ENCODE measurements around the gene CELA1. TPM values are rescaled to one million over a fixed set of nuclear protein-coding genes. Genes with fewer than 3 reads are reported as not detected.

The CELA1 gene
- total RNA-seq, 2 donors from 2014 or later = 0.31 TPM; not detected in 1

DNA sequence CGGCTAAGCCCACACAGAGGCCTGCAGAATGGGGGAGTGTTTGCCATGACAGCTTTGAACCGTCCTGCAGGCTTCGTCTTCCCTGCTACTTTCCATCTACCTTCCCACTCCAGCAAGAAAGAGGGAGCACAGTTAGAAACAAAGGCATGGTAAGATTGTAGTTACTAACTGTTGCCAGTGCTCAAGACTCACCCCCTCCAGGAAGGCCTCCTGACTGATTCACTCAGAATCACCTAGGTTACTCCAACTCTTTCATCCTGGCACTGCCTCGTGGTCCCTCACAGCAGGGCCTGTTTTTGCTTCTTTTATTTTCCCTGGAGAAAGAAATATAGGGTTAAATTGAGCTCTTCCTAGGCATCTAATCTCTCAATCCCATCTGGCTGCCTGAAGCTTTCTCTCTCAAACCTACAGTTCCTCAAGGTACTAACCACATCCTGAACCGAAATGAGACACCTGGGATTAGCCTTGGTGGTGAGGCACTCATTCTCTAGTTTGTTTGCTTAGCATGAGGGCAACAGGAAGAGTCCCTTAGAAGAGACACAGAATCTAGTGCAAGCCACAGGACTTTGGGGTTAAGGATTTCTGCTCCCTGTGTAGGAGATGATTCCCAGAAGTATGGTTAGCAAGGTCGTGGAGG lies 36.9 kb upstream of the CELA1 start:
- peaks cover 10% of the 10 kb centered on the region for H3K36me3 Mint-ChIP-seq
- peak overlapping the region in 1 of 2 donors; percentile 47 for H3K27ac Mint-ChIP-seq
- no peak for DNase-seq (ENCODE audit: low spot score)
- H3K4me1 Mint-ChIP-seq (ENCODE audit: low read depth in 2 of 2) = peaks cover 36 to 39% of the 10 kb centered on the region in 2 donors
- H3K9me3 Mint-ChIP-seq = no peaks in the 10 kb centered on the region
- no peak for ATAC-seq
- H3K27me3 Mint-ChIP-seq = no peaks in the 10 kb centered on the region
- no peak overlapping the region for H3K4me3 Mint-ChIP-seq

DNA sequence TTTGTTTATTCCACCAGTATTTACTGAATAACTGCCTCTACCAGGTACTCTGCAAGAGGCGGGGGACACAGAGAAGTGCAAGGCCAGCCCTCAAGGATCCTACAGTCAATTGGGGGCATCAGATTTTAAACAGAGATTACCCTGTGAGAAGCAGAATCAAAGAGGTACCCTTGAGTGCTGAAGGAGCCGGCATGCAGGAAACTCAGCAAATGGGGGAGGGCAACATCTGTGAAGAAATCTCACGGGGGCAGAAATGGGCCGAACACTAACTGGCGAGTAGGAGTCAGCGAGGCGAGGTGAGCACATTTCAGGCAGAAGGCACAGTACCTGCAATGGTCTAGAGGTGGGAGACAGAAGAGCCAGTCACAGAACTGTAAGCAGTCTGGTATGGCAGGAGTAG lies 35.7 kb upstream of the CELA1 start:
- DNase-seq (ENCODE audit: low spot score) (no peak), ATAC-seq (no peak)
- Mint-ChIP-seq H3K27me3 (no peaks in the 10 kb centered on the region), H3K27ac (peak overlapping the region in 1 of 2 donors; percentile 5), H3K4me3 (no peak overlapping the region), H3K4me1 (ENCODE audit: low read depth in 2 of 2) (peaks cover 25 to 33% of the 10 kb centered on the region in 2 donors), H3K9me3 (no peaks in the 10 kb centered on the region), H3K36me3 (peaks cover 17% of the 10 kb centered on the region)

DNA sequence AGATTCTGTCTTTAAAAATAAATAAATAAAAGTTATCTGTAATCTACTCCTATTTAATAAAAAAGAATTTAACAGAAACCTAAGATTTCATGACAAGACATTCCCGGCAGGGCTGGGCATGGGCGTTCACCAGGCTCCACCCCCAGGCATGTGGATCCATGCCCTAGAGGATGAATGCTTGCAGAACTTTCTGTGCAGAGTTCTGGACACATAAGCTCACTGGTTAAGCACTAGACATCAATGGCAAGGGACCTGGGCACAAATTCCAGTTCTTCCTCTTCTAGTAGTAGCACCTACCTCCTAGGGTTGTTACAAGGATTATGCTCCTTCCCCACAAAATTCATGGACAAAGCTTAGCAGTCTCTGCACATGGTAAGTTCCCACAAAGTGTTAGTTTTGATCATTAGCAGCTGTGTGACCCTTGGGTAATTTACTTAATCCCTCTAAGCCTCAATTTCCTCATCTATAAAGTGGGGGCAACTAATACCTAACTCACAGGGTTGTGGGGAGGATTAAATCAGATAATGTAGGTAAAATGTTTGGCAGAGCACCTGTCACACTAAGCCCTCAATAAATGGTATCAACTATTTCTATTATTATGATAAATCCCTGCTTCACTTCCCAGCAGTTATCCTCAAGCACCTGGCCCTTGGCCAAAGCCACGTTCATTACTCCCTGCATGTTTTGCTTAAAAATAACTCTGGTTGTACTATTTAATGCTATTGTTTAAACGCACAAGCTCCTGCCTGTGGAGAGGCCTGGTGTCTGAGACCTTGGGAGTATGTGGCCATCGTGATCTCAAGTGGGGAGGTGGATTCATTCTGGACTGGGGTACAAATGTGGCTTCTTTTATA lies 35.0 kb upstream of the CELA1 start:
- H3K4me1 Mint-ChIP-seq (ENCODE audit: low read depth in 2 of 2) = peaks cover 20 to 28% of the 10 kb centered on the region in 2 donors
- H3K9me3 Mint-ChIP-seq = no peaks in the 10 kb centered on the region
- ATAC-seq (no peak), DNase-seq (ENCODE audit: low spot score) (no peak)
- no peaks in the 10 kb centered on the region for H3K27me3 Mint-ChIP-seq
- H3K4me3 Mint-ChIP-seq = no peak overlapping the region
- H3K36me3 Mint-ChIP-seq = peaks cover 17% of the 10 kb centered on the region
- no peak overlapping the region for H3K27ac Mint-ChIP-seq

DNA sequence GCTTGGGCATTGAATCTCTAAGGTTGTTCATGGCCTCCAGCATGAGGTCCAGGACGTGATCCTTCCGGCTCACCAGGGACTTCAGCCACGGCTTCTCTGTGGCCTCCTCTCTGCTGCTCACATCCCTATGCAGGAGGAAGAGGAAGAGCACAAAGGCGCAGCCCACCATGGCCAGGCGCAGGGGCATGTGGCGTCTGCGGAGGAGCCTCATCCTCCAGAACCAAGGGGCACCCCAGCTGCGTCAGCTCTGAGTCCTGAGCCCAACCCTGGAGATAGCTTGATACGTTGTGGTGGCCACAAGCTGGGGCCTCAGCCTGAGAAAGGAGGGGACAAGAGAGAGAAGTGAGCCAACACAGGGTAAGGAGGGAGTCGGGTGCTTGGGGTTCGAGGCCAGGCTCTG lies 33.1 kb upstream of the CELA1 start:
- Mint-ChIP-seq H3K9me3 (no peaks in the 10 kb centered on the region), H3K4me3 (no peak overlapping the region), H3K4me1 (ENCODE audit: low read depth in 2 of 2) (peaks cover 11 to 26% of the 10 kb centered on the region in 2 donors), H3K27me3 (no peaks in the 10 kb centered on the region), H3K36me3 (peaks cover 26% of the 10 kb centered on the region), H3K27ac (no peak overlapping the region)
- ATAC-seq (no peak), DNase-seq (ENCODE audit: low spot score) (no peak)

DNA sequence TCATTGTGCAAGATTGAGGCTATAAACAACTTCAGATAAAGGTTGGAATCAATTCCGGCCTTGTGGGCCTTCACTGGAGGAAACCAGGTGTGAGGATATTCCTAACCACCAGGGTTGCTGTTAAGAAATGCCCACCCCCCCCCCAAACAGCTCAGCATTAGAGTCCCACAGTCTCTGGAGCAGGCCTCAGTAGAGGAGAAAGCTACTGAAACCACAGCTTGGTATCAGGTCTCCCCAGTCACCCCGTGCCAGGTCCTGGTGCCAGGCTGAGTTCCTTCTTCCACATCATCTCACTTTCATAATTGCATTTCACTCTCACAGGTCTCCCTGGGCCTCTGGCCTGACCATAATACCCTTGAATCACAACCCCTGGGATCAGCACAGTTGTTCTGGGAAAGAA lies 32.3 kb upstream of the CELA1 start:
- H3K4me3 Mint-ChIP-seq = no peak overlapping the region
- no peaks in the 10 kb centered on the region for H3K9me3 Mint-ChIP-seq
- no peak for ATAC-seq
- H3K27me3 Mint-ChIP-seq = no peaks in the 10 kb centered on the region
- peaks cover 27% of the 10 kb centered on the region for H3K36me3 Mint-ChIP-seq
- DNase-seq (ENCODE audit: low spot score) = no peak
- H3K27ac Mint-ChIP-seq = peak overlapping the region in 1 of 2 donors; percentile 47
- H3K4me1 Mint-ChIP-seq (ENCODE audit: low read depth in 2 of 2) = peaks cover 8 to 27% of the 10 kb centered on the region in 2 donors

DNA sequence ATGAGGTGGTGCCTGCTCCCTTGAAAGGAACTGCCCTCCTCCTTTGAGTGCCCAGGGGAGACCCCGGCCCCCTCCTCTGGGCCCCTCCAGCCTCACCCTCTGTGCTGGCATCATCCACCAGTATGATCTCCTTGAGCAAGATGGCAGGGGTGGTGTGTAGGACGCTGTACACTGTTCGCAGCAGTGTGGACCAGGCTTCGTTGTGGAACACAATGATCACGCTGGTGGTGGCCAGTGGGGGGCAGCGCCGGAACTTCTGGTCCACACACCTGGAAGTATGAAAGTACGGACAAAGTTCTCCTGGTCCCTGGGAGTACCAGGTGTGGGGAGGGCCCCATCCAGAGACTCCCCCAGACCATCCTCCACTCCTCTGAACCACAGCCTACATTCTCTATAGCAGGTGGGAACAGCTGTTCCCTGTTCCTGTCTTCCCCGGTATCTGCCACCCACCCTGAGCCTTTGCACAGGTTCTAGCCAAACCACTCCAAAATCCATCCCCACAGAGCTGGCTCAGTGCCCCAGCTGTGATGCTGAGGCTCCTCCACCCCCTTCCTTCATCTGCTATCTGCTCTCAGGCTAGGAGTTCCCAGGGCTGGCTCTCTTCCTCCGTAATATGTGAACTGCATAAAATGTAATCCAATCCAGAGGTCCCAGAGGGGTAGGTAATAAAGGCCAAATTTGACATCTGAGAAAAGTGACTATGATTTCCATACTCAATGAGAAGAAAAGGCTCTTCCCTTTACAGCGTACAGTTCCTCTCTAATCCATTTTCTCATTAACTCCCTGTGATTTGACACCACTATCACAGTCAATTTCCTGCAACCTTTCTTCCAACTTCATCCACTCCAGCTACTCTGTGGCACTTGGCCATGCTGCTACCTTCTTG lies 30.9 kb upstream of the CELA1 start:
- Mint-ChIP-seq H3K4me3 (no peak overlapping the region), H3K27ac (peak overlapping the region in 1 of 2 donors; percentile 11), H3K27me3 (no peaks in the 10 kb centered on the region), H3K9me3 (no peaks in the 10 kb centered on the region), H3K4me1 (ENCODE audit: low read depth in 2 of 2) (peaks cover 12 to 34% of the 10 kb centered on the region in 2 donors), H3K36me3 (peaks cover 24% of the 10 kb centered on the region)
- ATAC-seq (no peak), DNase-seq (ENCODE audit: low spot score) (peak; percentile 46)

DNA sequence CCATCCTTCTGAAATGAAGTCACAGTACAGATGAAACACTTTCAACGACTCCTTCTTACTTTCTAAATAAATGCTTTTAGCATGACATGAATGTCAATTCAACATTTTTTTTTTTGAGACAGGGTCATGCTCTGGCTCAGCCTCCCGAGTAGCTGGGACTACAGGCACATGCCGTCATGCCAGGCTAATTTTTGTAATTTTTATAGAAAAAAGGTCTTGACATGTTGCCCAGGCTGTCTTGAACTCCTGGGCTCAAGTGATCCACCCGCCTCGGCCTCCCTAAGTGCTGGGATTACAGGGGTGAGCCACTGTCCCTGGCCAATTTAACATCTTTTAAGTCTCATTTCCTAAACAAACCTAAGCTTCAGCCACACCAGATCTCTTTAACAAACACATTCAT lies 28.4 kb upstream of the CELA1 start:
- ATAC-seq = no peak
- no peak for DNase-seq (ENCODE audit: low spot score)
- H3K27me3 Mint-ChIP-seq = no peaks in the 10 kb centered on the region
- peaks cover 17% of the 10 kb centered on the region for H3K36me3 Mint-ChIP-seq
- no peak overlapping the region for H3K4me3 Mint-ChIP-seq
- no peaks in the 10 kb centered on the region for H3K9me3 Mint-ChIP-seq
- H3K27ac Mint-ChIP-seq = peak overlapping the region in 1 of 2 donors; percentile 66
- H3K4me1 Mint-ChIP-seq (ENCODE audit: low read depth in 2 of 2) = peaks cover 25 to 41% of the 10 kb centered on the region in 2 donors

DNA sequence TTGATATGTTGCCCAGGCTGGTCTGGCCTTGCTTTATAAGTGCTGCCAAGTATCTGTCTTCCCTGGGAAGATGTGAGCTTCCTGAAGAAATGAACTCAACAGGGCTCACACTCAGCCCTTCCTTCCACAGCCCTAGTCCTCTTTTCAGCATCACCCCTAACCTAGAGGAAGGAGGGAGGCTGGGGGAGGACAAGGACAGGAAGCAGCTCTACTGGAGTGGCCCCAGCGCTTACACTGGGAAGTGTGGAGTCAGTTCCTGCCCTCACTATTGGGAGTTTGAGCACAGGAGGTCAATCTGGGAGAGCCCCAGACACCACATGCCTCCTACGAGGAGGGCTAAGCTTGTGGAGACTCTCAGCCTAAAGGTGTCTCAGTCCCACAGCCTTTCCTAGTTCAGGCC lies 27.9 kb upstream of the CELA1 start:
- no peak for ATAC-seq
- H3K36me3 Mint-ChIP-seq = peaks cover 17% of the 10 kb centered on the region
- no peaks in the 10 kb centered on the region for H3K27me3 Mint-ChIP-seq
- no peaks in the 10 kb centered on the region for H3K9me3 Mint-ChIP-seq
- DNase-seq (ENCODE audit: low spot score) = no peak
- peak overlapping the region in 1 of 2 donors; percentile 66 for H3K27ac Mint-ChIP-seq
- peaks cover 30 to 46% of the 10 kb centered on the region in 2 donors for H3K4me1 Mint-ChIP-seq (ENCODE audit: low read depth in 2 of 2)
- no peak overlapping the region for H3K4me3 Mint-ChIP-seq

DNA sequence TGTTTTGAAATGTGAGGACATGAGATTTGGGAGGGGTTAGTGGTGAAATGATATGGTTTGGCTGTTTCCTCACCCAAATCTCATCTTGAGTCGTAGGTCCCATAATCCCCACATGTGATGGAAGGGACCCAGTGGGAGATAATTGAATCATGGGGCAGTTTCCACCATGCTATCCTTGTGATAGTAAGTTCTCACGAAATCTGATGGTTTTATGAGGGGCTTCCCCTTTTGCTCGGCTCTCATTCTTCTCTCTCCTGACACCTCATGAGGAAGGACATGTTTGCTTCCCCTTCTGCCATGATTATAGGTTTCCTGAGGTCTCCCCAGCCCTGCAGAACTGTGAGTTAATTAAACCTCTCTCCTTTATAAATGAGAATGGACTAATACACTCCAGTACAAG lies 26.7 kb upstream of the CELA1 start:
- ATAC-seq = no peak
- H3K27ac Mint-ChIP-seq = peak overlapping the region in 1 of 2 donors; percentile 58
- no peaks in the 10 kb centered on the region for H3K27me3 Mint-ChIP-seq
- no peaks in the 10 kb centered on the region for H3K9me3 Mint-ChIP-seq
- peaks cover 41 to 51% of the 10 kb centered on the region in 2 donors for H3K4me1 Mint-ChIP-seq (ENCODE audit: low read depth in 2 of 2)
- H3K4me3 Mint-ChIP-seq = no peak overlapping the region
- DNase-seq (ENCODE audit: low spot score) = no peak
- H3K36me3 Mint-ChIP-seq = peaks cover 17% of the 10 kb centered on the region

DNA sequence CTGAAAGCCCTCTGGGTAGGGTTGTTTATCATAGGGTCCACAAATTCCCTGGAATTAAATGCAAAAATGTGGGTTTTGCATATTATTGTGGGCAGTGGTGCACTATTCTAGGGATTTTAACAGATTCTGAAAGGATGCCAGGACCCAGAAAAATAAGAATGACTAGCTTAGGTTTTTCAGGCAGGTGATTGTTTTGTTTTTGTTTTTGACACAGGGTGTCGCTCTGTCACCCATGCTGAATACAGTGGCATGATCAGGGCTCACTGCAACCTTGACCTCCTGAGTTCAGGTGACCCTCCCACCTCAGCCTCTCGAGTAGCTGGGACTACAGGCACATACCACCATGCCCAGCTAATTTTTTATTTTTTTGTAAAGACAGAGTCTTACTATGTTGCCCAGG lies 25.5 kb upstream of the CELA1 start:
- H3K4me1 Mint-ChIP-seq (ENCODE audit: low read depth in 2 of 2) = peaks cover 48 to 52% of the 10 kb centered on the region in 2 donors
- no peaks in the 10 kb centered on the region for H3K27me3 Mint-ChIP-seq
- no peak overlapping the region for H3K4me3 Mint-ChIP-seq
- H3K27ac Mint-ChIP-seq = peak overlapping the region in 1 of 2 donors; percentile 58
- no peak for ATAC-seq
- H3K36me3 Mint-ChIP-seq = peaks cover 10% of the 10 kb centered on the region
- no peaks in the 10 kb centered on the region for H3K9me3 Mint-ChIP-seq
- no peak for DNase-seq (ENCODE audit: low spot score)

DNA sequence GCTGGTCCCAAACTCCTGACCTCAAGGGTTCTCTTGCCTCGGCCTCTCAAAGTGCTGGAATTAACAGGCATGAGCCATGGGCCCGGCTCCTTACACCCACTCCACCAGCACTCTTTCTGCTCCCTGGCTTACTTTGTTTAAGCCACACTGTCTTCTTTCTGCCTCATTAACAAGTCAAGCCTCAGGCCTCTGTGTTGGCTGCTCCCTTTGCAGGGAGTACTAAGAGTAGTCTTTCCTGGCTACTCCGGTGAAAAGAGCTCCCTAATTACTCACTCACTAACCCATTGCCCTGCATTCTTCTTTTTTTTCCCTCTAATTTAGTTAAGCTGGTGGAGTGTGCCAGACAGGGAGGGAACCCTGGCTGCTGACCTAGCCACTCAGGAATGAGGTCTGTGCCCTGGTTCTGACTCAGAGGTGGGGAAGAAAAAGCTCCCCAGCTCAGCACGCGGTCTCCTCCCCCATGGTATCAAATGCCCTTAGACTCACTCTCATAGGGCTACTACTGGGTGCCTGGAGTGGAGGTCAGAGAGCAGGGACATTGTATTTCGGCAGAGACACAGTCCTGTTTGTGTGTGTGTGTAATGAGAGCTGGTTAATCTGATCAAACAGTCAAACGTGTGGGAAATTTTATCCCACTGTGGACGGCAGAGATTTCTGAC lies 24.9 kb upstream of the CELA1 start:
- Mint-ChIP-seq H3K4me3 (peak overlapping the region; percentile 17), H3K4me1 (ENCODE audit: low read depth in 2 of 2) (peaks cover 48 to 54% of the 10 kb centered on the region in 2 donors), H3K27ac (peak overlapping the region in 1 of 2 donors; percentile 36), H3K9me3 (no peaks in the 10 kb centered on the region), H3K27me3 (no peaks in the 10 kb centered on the region), H3K36me3 (peaks cover 10% of the 10 kb centered on the region)
- ATAC-seq (no peak), DNase-seq (ENCODE audit: low spot score) (no peak)

DNA sequence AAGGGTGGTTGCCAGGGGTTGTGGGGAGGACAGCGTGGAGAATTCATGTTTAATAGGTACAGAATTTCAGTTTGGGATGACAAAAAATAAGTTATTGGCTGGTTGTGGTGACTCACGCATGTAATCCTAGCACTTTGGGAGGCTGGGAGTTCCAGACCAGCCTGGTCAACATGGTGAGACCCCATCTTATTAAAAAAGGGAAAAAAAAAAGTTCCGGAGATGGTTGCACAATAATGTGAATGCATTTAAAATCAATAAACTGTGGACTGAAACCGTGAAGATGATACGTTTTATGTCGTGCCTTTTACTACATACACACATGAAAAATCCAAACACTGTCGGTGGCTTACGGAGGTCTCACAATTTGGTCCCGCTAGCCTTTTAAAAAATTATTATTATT lies 24.2 kb upstream of the CELA1 start:
- Mint-ChIP-seq H3K27me3 (no peaks in the 10 kb centered on the region), H3K4me3 (no peak overlapping the region), H3K4me1 (ENCODE audit: low read depth in 2 of 2) (peaks cover 48 to 56% of the 10 kb centered on the region in 2 donors), H3K9me3 (no peaks in the 10 kb centered on the region), H3K36me3 (peaks cover 10% of the 10 kb centered on the region), H3K27ac (peak overlapping the region; percentile 68 to 74)
- DNase-seq (ENCODE audit: low spot score) (no peak), ATAC-seq (no peak)

DNA sequence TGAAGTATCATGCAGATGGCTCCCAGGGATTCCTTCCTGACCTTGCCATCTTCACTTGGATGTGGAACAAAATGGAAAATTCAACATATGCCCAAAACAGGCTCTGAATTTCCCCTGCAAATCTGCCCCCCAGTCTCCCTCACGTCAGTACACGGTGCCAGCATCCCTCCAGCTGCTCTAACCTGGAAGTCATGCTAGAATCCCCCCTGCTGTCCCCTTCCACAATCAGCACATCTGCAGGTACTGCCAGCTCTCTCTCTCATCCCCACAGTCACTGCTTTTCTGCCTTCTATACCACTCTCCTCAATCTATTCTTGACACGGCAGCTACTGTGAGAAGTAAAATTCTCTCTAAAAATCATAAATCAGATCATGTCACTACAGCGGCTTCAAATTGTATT lies 23.1 kb upstream of the CELA1 start:
- H3K27me3 Mint-ChIP-seq = no peaks in the 10 kb centered on the region
- peak overlapping the region; percentile 68 to 74 for H3K27ac Mint-ChIP-seq
- H3K36me3 Mint-ChIP-seq = peaks cover 2% of the 10 kb centered on the region
- H3K9me3 Mint-ChIP-seq = no peaks in the 10 kb centered on the region
- H3K4me1 Mint-ChIP-seq (ENCODE audit: low read depth in 2 of 2) = peaks cover 48 to 50% of the 10 kb centered on the region in 2 donors
- no peak for ATAC-seq
- no peak for DNase-seq (ENCODE audit: low spot score)
- peak overlapping the region; percentile 80 for H3K4me3 Mint-ChIP-seq

Measured in natural killer cell treated with Interleukin-12 subunit alpha and Interleukin-12 subunit beta and Interleukin-15 and Interleukin-18, amount 100 ng/mL, for 72 hours (primary cell).